Measurements from ENCODE around the gene SRC.

DNA sequence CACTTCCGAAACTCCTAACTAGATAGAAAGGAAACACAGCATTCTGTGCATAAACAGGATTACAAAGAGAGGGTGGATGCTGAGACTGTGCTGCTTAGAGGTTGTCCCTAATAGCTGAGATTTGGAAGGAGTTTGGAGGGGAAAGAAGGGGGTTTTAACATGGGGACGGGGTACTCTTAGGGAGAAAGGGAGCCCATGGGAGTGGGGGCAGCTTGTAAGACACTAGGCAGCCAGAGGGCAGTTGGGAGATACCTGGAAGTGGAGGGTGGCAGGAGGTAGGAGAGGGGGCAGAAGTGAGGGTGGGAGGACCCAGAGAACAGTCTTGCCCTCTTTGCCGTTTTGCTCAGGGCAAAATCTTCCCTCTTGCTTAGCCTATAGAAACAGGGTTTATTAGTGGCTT is 40.1 kb upstream of the SRC start:
- TF ChIP-seq, protein P1, sequence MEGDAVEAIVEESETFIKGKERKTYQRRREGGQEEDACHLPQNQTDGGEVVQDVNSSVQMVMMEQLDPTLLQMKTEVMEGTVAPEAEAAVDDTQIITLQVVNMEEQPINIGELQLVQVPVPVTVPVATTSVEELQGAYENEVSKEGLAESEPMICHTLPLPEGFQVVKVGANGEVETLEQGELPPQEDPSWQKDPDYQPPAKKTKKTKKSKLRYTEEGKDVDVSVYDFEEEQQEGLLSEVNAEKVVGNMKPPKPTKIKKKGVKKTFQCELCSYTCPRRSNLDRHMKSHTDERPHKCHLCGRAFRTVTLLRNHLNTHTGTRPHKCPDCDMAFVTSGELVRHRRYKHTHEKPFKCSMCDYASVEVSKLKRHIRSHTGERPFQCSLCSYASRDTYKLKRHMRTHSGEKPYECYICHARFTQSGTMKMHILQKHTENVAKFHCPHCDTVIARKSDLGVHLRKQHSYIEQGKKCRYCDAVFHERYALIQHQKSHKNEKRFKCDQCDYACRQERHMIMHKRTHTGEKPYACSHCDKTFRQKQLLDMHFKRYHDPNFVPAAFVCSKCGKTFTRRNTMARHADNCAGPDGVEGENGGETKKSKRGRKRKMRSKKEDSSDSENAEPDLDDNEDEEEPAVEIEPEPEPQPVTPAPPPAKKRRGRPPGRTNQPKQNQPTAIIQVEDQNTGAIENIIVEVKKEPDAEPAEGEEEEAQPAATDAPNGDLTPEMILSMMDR (conservative IDR thresholded peaks at IDR 0.05; ENCODE audit: low read depth in 2 of 2), result no peak
- TF ChIP-seq, protein P2, sequence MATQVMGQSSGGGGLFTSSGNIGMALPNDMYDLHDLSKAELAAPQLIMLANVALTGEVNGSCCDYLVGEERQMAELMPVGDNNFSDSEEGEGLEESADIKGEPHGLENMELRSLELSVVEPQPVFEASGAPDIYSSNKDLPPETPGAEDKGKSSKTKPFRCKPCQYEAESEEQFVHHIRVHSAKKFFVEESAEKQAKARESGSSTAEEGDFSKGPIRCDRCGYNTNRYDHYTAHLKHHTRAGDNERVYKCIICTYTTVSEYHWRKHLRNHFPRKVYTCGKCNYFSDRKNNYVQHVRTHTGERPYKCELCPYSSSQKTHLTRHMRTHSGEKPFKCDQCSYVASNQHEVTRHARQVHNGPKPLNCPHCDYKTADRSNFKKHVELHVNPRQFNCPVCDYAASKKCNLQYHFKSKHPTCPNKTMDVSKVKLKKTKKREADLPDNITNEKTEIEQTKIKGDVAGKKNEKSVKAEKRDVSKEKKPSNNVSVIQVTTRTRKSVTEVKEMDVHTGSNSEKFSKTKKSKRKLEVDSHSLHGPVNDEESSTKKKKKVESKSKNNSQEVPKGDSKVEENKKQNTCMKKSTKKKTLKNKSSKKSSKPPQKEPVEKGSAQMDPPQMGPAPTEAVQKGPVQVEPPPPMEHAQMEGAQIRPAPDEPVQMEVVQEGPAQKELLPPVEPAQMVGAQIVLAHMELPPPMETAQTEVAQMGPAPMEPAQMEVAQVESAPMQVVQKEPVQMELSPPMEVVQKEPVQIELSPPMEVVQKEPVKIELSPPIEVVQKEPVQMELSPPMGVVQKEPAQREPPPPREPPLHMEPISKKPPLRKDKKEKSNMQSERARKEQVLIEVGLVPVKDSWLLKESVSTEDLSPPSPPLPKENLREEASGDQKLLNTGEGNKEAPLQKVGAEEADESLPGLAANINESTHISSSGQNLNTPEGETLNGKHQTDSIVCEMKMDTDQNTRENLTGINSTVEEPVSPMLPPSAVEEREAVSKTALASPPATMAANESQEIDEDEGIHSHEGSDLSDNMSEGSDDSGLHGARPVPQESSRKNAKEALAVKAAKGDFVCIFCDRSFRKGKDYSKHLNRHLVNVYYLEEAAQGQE (IDR thresholded peaks at IDR 0.05; ENCODE audit: unreplicated experiment), result no peak
- TF ChIP-seq EZH2 (IDR thresholded peaks at IDR 0.05; ENCODE audit: low read depth, unreplicated experiment) (no peak), EZH2phosphoT487 (IDR thresholded peaks at IDR 0.05; ENCODE audit: unreplicated experiment) (no peak), POLR2AphosphoS5 (IDR thresholded peaks at IDR 0.05; ENCODE audit: low read depth) (no peak), CREB1 (CRISPR knock-in tag; IDR thresholded peaks at IDR 0.05; ENCODE audit: low read depth) (no peak)
